GM10266 (cell line): ENCODE data around the gene BANK1.
"Not testable (repeated sequence)": the region's sequence is repeated elsewhere in the genome, so short reads cannot be mapped to it uniquely, and the experiment has no call there.

ENCODE experiments used
- DNase-seq: peaks from one replicate; pipeline ENCODE4 v3.0.0; 2012; ENCODE audit errors: extremely low spot score
- CTCF ChIP-seq: IDR thresholded peaks from 2 replicates; pipeline ENCODE4 v1.5.1; 2012; ENCODE audit warnings: mild to moderate bottlenecking, low read depth; ENCODE audit not compliant: control insufficient read depth, insufficient read depth; ENCODE audit errors: missing control alignments

BANK1 gene

GRCh38 chr4:101864660-101865059 is 74.1 kb downstream of the BANK1 start:
- TF ChIP-seq CTCF: no peak
- no peak for DNase-seq

GRCh38 chr4:101865501-101866062 is 75.1 kb downstream of the BANK1 start:
- DNase-seq: no peak
- no peak for TF ChIP-seq CTCF

GRCh38 chr4:101870874-101871273 is 80.3 kb downstream of the BANK1 start:
- no peak for TF ChIP-seq CTCF
- no peak for DNase-seq

- DNase-seq: no peak
Observed at GRCh38 chr4:101871962-101872676, 81.6 kb downstream of the BANK1 start.

GRCh38 chr4:101885574-101885973 is 95.0 kb downstream of the BANK1 start:
- no peak for DNase-seq
- no peak for TF ChIP-seq CTCF

More at GRCh38 chr4:101871962-101872676, 81.6 kb downstream of the BANK1 start:
- no peak for TF ChIP-seq CTCF

GRCh38 chr4:101886826-101887225 is 96.3 kb downstream of the BANK1 start:
- no peak for DNase-seq
- TF ChIP-seq CTCF: no peak

GRCh38 chr4:101888472-101888871 is 97.9 kb downstream of the BANK1 start:
- DNase-seq: no peak
- TF ChIP-seq CTCF: no peak

- DNase-seq: not testable (repeated sequence)
Observed at GRCh38 chr4:101905527-101905926, 115.0 kb downstream of the BANK1 start.
